Natural killer cell (primary cell): ENCODE measurements around the gene STEAP2. TPM values are rescaled to one million over a fixed set of nuclear protein-coding genes. Genes with fewer than 3 reads are reported as not detected.

ENCODE experiments used
- ATAC-seq, 3 donors: fragments of 150-1000 bp in 2 of 3; fragments of 200-7000 bp in 1 of 3; cut with Tn5 transposase; 1 replicate in 1 of 3; 2 replicates in 2 of 3; pipeline ENCODE4 v1.10.0; 2021; ENCODE audit warnings: mild to moderate bottlenecking in 2 of 3, moderate library complexity in 2 of 3
- DNase-seq, 2 donors: peaks; one replicate each; pipeline versions ENCODE4 v3.0.0 to v3.0.0-alpha.2; 2013 to 2021; ENCODE audit warnings: mixed read lengths in 1 of 2
- H3K27ac ChIP-seq: one replicate; pipeline ENCODE4 v1.5.1; 2013; ENCODE audit warnings: mild to moderate bottlenecking, low read length
- H3K27me3 ChIP-seq: one replicate; pipeline ENCODE4 v1.6.1; 2013; ENCODE audit warnings: low read length; ENCODE audit not compliant: control insufficient read depth, insufficient read depth
- H3K36me3 ChIP-seq: one replicate; pipeline ENCODE4 v1.6.1; 2013; ENCODE audit warnings: low read length; ENCODE audit not compliant: control insufficient read depth, insufficient read depth
- H3K4me1 ChIP-seq: one replicate; pipeline ENCODE4 v1.6.1; 2013; ENCODE audit warnings: low read length; ENCODE audit not compliant: control insufficient read depth, insufficient read depth
- H3K4me3 ChIP-seq: one replicate; pipeline ENCODE4 v1.5.1; 2013; ENCODE audit warnings: low read length
- H3K9me3 ChIP-seq: one replicate; pipeline ENCODE4 v1.6.1; 2013; ENCODE audit warnings: low read length; ENCODE audit not compliant: control insufficient read depth, insufficient read depth
- H3K27ac Mint-ChIP-seq, 2 donors: one replicate each; pipeline ENCODE4 v1.8.0; 2022; ENCODE audit warnings: mild to moderate bottlenecking in 2 of 2, mixed read lengths in 2 of 2, moderate library complexity in 1 of 2
- H3K27me3 Mint-ChIP-seq, 2 donors: one replicate each; pipeline ENCODE4 v1.8.0; 2022; ENCODE audit warnings: low read depth in 2 of 2, mixed read lengths in 2 of 2
- H3K36me3 Mint-ChIP-seq: one replicate; pipeline ENCODE4 v1.8.0; 2022; ENCODE audit warnings: mixed read lengths
- H3K4me1 Mint-ChIP-seq, 2 donors: one replicate each; pipeline ENCODE4 v1.8.0; 2022; ENCODE audit warnings: mixed read lengths in 2 of 2
- H3K4me3 Mint-ChIP-seq: one replicate; pipeline ENCODE4 v1.8.0; 2022; ENCODE audit warnings: mild to moderate bottlenecking, moderate library complexity, mixed read lengths
- H3K9me3 Mint-ChIP-seq, 2 donors: one replicate each; pipeline ENCODE4 v1.8.0; 2022; ENCODE audit warnings: mixed read lengths in 2 of 2
- WGBS: methylation state at CpG from one replicate; pipeline ENCODE4 v1.1.7; 2013; ENCODE audit warnings: missing lambda C conversion rate; ENCODE audit not compliant: insufficient coverage; 5-methylcytosine and 5-hydroxymethylcytosine counted together
- intact Hi-C: fragments of 100-400 bp; cut with micrococcal nuclease; formaldehyde crosslinking; loops from one replicate; pipeline ENCODE4 v1.14.2; 2022
- total RNA-seq, 4 donors: library from RNA; stranded (reverse); fragments of 120-200 nt in 1 of 4; gene quantifications; one replicate each; pipeline versions ENCODE4 v1.2.3 to v1.2.4, GENCODE V29; 2013 to 2022
- TF ChIP-seq, protein P1 (sequence below): fragments of 200-600 bp; IDR thresholded peaks from one replicate; pipeline ENCODE4 v1.8.0; 2022; ENCODE audit warnings: antibody characterized with exemption

The STEAP2 gene
- total RNA-seq, 3 donors from 2014 or later (not counting 1 experiment from before 2014, with no cell fraction given) = 0.05 to 0.16 TPM; not detected in 1

DNA sequence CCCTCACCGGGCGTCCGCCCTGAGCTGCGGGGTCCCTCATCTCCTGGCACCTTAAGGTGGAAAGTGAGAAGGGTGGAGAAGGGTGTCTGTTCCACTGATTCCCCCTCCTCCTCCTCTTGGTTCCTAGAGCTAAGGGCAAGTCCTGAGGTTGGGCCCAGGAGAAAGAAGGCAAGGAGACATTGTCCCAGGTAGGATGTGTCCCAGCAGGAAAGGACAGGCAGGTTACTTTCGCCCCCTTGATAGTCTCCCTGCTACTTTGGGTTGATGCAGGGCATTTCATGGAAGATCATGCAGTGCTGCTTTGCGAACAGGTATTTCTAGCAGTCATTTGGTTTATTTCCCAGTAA, 582 bp downstream of the STEAP2 start:
- H3K4me3 Mint-ChIP-seq = no peak overlapping the region
- no peak overlapping the region for H3K27ac ChIP-seq
- no peaks in the 10 kb centered on the region for H3K9me3 ChIP-seq
- H3K4me1 Mint-ChIP-seq = no peaks in the 10 kb centered on the region
- DNase-seq (no peak), ATAC-seq (no peak)
- TF ChIP-seq, protein P1, sequence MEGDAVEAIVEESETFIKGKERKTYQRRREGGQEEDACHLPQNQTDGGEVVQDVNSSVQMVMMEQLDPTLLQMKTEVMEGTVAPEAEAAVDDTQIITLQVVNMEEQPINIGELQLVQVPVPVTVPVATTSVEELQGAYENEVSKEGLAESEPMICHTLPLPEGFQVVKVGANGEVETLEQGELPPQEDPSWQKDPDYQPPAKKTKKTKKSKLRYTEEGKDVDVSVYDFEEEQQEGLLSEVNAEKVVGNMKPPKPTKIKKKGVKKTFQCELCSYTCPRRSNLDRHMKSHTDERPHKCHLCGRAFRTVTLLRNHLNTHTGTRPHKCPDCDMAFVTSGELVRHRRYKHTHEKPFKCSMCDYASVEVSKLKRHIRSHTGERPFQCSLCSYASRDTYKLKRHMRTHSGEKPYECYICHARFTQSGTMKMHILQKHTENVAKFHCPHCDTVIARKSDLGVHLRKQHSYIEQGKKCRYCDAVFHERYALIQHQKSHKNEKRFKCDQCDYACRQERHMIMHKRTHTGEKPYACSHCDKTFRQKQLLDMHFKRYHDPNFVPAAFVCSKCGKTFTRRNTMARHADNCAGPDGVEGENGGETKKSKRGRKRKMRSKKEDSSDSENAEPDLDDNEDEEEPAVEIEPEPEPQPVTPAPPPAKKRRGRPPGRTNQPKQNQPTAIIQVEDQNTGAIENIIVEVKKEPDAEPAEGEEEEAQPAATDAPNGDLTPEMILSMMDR = no peak
- peaks cover 15% of the 10 kb centered on the region for H3K27me3 ChIP-seq
- WGBS = 28% methylated on average over 6 of the region's 6 CpGs
- intact Hi-C loops = no loop called here
- H3K27ac Mint-ChIP-seq = no peak overlapping the region
- H3K4me1 ChIP-seq = no peaks in the 10 kb centered on the region
- H3K36me3 Mint-ChIP-seq = no peaks in the 10 kb centered on the region
- H3K27me3 Mint-ChIP-seq = peaks cover 8 to 21% of the 10 kb centered on the region in 2 donors
- no peaks in the 10 kb centered on the region for H3K36me3 ChIP-seq
- no peaks in the 10 kb centered on the region for H3K9me3 Mint-ChIP-seq
- no peak overlapping the region for H3K4me3 ChIP-seq

DNA sequence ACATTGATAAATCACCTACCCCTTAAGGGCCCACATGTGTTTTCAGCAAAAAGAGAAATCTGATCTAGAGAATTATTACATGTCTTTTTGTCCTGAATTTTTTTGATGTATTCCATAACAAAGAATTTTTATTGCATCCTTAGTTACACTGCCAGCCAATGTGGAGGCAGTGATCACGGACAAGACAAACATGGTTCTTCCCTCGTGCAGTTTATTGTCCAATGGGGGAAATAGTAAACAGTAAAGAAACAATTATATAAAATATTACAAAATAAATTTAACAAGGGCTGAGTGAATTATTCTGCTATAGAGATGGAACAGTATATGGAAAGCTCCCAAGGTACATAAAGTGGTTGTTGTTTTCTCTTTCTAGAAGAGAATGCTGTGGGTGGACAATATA, 2.0 kb downstream of the STEAP2 start:
- peaks cover 15% of the 10 kb centered on the region for H3K27me3 ChIP-seq

DNA sequence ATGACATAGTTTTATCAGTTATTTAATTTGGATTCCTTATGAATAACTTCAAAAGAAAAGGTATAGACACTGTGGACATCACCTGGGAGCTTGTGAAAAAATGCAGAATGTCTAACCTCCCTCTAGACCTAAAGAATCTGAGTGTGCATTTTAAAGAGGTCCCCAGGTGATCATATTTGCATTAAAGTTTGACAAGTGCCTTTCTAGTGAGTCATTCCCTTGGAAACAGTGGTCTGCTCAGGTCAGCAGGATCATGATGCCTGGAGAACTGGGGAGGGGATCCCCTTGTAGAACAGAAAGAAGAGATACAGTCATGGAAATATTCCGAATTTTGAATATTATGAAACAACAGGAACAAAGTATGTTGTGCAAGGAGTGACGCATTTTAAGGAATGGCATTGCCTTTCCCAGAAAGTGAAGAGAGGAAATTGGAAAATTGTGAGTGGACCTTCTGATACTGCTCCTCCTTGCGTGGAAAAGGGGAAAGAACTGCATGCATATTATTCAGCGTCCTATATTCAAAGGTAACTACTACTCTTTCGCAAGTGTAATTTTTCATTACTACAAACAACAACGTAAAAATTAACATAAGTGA, 4.6 kb downstream of the STEAP2 start:
- DNase-seq (no peak), ATAC-seq (no peak)
- TF ChIP-seq, protein P1 = no peak
- Histone ChIP-seq H3K27me3 (peaks cover 9% of the 10 kb centered on the region), H3K36me3 (no peaks in the 10 kb centered on the region), H3K4me1 (no peaks in the 10 kb centered on the region), H3K4me3 (no peak overlapping the region), H3K9me3 (no peaks in the 10 kb centered on the region), H3K27ac (no peak overlapping the region)
- no peak overlapping the region for H3K4me3 Mint-ChIP-seq
- H3K9me3 Mint-ChIP-seq = no peaks in the 10 kb centered on the region
- no peak overlapping the region for H3K27ac Mint-ChIP-seq
- WGBS = 91% methylated on average over 2 of the region's 6 CpGs
- H3K27me3 Mint-ChIP-seq = peaks cover 19 to 20% of the 10 kb centered on the region in 2 donors
- H3K4me1 Mint-ChIP-seq = no peaks in the 10 kb centered on the region
- no peaks in the 10 kb centered on the region for H3K36me3 Mint-ChIP-seq
- intact Hi-C loops = no loop called here

More for the DNA sequence above, 2.0 kb downstream of the STEAP2 start:
- ATAC-seq = no peak
- Mint-ChIP-seq H3K9me3 (no peaks in the 10 kb centered on the region), H3K27ac (no peak overlapping the region), H3K4me1 (no peaks in the 10 kb centered on the region), H3K36me3 (no peaks in the 10 kb centered on the region), H3K4me3 (no peak overlapping the region), H3K27me3 (peaks cover 15 to 17% of the 10 kb centered on the region in 2 donors)
- TF ChIP-seq, protein P1 = no peak
- intact Hi-C loops = no loop called here
- Histone ChIP-seq H3K36me3 (no peaks in the 10 kb centered on the region), H3K4me1 (no peaks in the 10 kb centered on the region), H3K27ac (no peak overlapping the region), H3K4me3 (no peak overlapping the region), H3K9me3 (no peaks in the 10 kb centered on the region)
- no CpG with 5 or more reads among the region's 2 CpGs for WGBS
- DNase-seq = no peak

DNA sequence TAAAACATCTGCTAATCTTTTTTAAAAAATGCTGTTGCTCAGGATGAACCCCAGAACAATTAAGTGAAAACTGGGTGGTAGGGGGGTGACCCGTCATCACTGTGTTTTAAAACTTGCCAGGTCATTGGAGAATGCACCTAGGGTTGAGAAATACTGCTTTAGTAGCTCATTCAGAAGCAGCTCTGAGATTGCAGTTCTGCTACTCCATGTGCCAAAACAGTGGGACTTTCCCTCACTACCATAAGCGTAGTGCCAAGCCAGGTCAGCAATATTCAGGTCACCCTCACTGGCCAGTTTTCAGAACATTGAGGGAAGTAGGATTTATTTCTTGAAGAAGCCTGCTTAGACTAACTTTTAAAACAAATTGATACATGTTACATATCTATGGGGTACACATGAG, 5.2 kb downstream of the STEAP2 start:
- no peaks in the 10 kb centered on the region for H3K4me1 ChIP-seq
- no peak overlapping the region for H3K4me3 Mint-ChIP-seq
- WGBS = 89% methylated on average over 1 of the region's 2 CpGs
- TF ChIP-seq, protein P1 = no peak
- H3K4me3 ChIP-seq = no peak overlapping the region
- H3K27ac ChIP-seq = no peak overlapping the region
- intact Hi-C loops = no loop called here
- H3K4me1 Mint-ChIP-seq = no peaks in the 10 kb centered on the region
- DNase-seq (no peak), ATAC-seq (no peak)
- H3K27me3 Mint-ChIP-seq = peaks cover 18 to 23% of the 10 kb centered on the region in 2 donors
- H3K9me3 Mint-ChIP-seq = no peaks in the 10 kb centered on the region
- no peaks in the 10 kb centered on the region for H3K36me3 Mint-ChIP-seq
- H3K36me3 ChIP-seq = no peaks in the 10 kb centered on the region
- H3K9me3 ChIP-seq = no peaks in the 10 kb centered on the region
- H3K27ac Mint-ChIP-seq = no peak overlapping the region
- peaks cover 9% of the 10 kb centered on the region for H3K27me3 ChIP-seq
